LHCN-M2 (cell line): ENCODE data around the gene PACS2. TPM values are rescaled to one million over a fixed set of nuclear protein-coding genes. Genes with fewer than 3 reads are reported as not detected.

Source experiments
- DNase-seq: peaks from one replicate; pipeline ENCODE4 v3.0.0-alpha.2; 2012; ENCODE audit warnings: low read depth
- total RNA-seq: library from RNA; depleted of rRNA; stranded (reverse); fragments of >200 nt; gene quantifications from 2 replicates; pipeline ENCODE4 v1.2.3, GENCODE V29; 2014

PACS2 gene
- total RNA-seq, 1 experiment from 2014 or later, result 45.3 TPM

DNA sequence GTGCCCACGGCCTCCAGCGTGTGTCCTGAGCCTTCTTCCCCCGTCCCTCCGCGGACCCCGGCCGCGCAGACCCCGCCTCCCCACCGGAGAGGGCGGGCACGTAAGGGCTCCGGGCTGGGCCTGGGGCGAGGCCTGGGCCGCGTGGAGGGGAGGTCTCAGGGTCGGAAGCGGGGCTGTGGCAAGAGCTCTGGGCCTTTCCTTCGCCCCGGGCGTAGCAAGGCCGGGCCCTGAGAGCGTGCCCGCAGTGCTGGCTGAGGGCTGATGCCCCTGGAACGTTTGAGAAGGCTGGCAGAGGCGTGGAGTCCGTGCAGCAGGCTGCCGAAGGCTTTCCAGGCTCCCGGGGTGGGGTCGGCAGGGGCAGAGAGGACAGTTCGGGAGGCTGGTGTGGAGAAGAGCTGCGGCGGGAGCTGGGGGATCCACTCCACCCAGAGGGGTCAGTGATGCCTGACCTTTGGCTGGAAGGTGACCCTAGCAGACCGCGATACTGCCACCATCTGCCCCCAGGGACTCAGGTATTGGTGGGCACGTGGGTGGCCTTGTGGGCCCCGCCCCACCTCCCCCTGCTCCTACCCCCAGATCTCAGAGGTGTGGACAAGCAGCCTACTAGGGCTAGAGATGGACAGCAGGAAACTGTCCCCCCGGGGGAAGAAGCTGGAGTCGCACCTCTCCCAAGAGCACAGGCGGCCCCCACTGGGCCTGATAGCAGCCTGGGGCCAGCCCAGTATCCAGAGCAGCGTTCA lies 84.3 kb downstream of the PACS2 start:
- DNase-seq, result peak; percentile 21

DNA sequence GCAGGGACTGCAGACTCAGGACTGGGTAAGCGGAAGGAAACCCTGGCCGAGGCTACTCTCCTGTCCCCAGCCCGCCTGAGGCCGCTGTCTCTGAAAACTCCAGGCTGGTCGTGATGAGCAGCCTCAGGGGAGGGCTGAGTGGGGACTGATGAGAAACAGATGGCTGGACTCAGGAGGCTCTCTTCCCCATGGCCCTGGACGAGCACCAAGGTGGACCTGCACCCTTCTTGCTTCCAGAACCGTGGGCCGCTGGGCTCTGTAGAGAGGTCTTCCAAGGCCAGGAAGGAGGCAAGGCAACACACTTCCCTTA lies 84.9 kb downstream of the PACS2 start:
- no peak for DNase-seq

DNA sequence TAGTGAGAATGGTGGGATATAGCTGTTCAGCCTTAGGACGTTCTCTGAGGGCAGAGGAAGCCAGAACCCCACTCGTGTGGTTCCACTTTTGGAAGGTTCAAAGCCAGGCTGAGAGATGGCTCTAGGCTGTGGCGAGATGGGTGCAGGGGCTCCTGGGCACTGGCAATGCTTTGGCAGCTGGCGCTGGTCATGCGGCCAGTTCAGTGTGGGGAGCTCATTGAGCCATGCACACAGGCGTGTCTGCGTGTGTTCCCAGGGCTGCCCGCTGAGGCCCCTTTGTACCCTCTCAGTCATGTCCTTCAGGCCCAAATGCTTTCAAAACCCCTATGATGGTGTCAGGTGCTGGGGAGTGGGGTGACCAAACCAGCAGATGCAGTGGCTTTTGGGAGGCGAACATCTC lies 85.5 kb downstream of the PACS2 start:
- no peak for DNase-seq

DNA sequence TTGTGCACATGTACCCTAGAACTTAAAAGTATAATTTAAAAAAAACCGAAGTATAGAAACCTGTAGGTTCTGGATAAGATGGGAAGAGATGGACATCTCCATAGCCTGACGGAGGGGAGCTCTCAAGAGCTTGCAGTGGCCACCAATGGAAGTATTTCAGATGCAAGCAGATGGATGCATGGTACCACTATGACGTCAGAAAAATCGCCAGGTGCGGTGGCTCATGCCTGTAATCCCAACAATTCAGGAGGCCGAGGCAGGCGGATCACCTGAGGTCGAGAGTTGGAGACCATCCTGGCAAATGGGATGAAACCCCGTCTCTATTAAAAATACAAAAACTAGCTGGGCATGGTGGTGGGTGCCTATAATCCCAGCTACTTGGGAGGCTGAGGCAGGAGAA lies 87.2 kb downstream of the PACS2 start:
- no peak for DNase-seq

DNA sequence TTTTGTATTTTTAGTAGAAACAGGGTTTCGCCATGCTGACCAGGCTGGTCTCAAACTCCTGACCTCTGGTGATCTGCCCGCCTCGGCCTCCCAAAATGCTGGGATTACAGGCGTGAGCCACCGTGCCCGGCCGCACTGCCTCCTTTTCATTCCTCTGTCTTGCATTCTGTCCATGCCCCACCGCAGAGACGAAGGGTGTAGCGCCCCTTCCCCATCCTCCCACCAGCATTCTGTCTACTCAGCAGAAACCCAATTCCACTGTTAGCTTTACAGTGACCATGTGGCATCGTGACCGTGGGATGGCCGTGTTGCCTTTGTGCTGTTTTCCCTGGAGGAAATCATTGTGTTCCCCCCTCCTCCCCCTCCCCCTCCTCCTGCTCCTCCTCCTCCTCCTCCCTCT lies 94.0 kb downstream of the PACS2 start:
- DNase-seq, result no peak

DNA sequence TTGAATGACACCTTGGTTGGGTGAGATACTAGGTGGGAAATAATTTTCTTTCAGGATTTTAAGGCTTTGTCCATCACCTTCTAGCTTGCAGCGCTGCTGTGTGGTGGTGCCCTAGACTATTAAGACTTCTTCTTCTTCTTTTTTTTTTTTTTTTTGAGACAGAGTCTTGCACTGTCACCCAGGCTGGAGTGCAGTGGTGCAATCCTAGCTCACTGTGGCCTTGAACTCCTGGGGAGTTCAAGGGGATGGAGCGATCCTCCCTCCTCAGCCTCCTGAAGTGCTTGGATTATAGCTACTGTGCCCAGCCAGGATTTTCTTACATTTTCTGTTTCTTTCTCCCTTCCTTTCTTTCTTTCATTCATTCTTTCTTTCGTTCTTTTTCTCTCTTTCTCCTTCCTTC lies 94.8 kb downstream of the PACS2 start:
- no peak for DNase-seq

DNA sequence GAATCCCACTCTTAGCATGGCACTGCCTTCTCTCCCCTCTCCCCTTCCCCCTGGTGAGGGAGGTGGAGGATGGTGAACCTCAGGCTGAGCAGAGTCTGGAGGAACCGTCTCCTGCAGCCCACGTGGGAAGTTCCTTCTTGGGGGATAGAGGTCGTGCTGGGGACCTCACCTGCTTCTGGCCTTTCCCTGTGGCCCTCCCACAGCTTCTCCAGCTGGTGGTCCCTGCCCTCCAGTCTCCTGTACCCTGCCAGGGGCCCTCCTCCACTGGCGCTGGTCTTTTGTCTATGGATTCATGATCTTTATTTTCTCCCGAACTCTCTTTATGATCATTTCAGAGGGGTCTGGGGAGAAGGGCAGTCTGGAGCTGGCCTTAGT lies 96.1 kb downstream of the PACS2 start:
- DNase-seq, result no peak

DNA sequence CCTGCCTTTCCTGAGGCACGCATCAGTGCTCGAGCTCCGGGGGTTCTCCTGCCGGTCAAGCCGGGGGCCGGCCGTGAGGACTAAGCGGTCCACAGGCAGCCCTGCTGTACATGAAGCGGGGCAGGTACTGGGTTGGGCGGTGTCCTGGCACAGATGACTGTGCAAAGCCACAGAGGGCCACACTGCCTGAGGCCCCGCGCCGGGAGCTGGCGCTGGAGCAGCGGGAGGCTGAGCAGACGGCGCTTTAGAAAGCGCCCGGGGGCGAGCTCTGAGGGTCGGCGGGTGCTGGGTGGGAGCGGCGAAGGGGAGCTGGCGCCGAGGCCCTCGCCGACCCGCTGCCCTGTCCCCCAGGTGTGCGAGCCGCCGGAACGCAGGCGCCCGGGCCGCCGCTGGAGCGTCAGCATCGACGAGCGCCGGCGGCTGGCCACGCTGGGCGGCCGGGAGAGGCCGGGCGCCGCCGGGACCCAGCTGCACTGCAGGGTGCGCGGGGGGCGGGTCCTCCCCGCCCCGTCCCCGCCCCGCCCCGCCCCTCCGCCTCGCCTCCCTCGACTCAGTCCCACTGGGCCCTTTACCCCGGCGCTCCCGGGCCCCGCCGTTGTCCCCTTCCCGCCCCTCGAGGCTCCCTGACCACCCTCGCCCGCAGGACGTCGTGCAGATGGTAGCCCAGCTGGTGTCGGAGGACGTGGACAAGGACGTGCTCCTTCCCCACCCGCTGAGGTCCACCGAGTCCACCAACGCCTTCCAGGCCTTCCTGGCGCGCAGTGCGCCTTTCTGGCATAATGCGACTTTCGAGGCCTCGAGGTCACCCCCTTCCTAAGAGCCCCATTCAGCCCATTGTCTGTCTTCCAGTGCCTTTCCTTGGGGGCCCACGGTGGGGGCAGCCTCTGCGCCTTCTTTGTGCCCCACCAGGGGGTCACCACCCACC lies 96.7 kb downstream of the PACS2 start:
- DNase-seq, result peak; percentile 18

DNA sequence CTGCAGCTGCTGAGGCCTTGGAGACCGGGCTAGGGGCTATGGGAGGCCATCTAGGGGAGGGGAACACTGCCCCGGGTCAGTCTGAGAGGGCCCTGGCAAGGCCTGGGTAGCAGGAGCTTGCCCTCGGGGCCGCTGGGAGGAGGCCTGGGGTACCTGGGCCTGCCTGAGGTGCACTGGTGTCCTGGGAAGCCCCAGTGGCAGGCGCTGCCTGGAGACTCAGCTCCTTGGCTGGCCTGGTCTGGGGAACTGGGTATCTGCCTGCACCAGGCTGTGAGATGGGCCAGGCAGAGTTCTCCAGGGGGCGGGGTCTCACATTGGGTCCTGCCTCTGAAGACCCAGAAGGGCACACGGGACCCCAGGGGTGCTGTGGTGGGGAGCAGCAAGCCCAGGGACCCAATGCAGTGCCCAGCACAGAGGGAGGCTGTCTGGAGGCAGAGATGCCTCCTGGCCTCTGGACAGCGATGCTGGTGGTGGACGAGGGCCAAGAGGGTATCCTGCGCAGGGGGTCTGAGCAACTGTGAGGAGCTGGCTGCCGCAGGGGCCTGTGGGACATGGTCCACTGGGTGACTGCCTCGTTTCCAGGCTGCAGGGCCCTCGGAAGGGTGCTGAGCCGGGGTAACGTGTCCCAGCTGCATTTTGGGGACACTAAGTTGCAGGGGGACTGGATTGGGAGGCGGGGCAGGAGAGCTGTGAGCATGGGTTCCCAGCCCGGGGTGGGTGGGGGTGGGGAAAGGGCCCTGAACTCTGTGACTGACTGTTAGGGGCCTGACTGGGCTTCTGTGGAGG lies 97.6 kb downstream of the PACS2 start:
- DNase-seq, result no peak

DNA sequence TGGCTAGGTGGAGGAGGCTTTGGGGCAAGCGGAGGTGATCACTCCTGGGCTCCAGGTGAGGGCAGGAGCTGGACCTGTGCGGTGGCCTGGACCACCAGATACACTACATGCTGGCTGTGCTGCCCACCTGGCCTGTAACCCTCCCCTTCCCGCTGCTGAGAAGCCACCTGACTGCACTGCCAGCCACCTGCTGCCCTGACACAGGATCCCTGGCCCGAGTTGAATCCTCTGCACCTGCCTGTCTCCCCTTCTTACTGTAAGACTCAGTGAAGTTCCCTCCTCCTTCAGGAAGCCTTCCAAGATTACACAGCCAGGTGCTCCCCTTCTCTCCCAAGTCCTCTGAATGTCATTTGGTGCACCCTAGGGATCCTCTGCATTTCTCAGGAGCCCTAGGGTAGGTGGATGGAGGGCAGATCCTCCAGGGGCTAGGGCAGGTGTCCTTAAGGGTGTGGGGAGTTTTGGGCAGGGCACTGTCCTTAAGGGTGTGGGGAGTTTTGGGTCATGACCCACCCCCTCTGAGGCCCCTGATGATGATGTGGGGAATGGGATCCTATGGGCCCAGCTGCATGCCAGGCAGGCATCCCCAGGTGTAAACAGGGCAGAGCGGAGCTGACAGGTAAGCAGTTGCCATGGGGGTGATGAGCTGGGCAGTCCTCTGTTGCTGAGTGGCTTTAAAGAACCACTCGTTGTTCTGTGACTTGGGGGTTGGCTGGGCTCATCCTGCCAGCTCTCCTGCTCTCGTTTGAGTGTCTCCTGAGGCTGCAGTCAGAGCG lies 98.4 kb downstream of the PACS2 start:
- DNase-seq, result no peak

DNA sequence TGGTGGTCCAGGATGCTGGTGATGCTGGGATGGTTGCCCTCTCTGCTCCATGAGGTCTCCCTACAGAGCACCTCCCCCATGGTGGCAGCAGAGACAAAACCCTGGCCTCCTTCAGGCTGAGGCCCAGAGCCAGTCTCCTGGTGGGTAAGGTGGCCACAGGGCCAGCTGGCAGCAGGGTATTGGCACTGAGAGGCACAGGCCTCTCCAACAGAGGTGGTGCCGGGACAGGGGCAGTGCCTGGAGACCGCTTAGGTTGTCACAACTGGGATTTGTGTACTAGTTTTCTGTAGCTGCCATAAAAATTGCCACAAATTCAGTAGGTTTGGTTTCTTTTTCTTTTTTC lies 99.0 kb downstream of the PACS2 start:
- DNase-seq, result no peak

DNA sequence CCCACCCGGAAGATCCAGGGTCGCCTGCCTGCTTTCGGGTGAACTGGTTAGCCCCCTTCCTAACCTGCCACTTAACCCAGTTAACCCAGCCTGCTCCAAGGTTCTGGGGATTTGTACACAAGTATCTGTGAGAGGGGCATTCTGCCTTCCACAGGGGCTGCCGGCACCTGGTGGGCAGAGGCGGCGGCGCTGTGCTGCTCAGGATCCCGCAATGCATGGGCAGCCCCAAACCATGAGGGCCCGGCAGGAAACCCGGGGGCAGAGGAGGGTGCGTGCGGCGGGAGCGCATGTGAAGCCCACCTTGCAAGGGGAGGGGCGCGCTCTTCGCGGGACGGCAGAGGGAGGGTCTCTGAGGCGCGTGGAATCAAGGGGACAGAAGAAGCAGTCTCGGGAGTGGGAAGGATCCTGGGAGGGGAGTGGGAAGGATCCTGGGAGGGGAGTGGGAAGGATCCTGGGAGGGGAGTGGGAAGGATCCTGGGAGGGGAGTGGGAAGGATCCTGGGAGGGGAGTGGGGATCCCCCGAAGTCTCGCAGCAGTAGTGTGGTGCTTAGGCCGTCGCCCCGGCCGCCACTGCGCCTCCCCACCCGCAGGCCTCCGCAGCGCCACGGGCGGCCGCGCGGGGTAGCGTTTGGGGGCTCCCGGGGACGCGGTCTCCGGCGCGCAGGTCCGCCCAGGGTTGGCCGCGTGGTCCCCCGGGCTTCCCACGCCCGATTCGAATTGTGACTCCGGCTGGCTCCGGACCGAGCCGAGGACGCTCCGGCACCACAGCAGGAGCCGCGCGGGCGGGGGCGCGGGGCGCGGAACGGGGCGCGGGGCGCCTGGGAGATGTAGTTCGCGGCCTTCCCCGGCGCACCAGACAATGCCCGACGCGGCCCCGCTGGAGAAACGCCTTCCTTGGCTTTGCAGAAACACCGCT lies 100.2 kb downstream of the PACS2 start:
- DNase-seq, result peak; percentile 17

DNA sequence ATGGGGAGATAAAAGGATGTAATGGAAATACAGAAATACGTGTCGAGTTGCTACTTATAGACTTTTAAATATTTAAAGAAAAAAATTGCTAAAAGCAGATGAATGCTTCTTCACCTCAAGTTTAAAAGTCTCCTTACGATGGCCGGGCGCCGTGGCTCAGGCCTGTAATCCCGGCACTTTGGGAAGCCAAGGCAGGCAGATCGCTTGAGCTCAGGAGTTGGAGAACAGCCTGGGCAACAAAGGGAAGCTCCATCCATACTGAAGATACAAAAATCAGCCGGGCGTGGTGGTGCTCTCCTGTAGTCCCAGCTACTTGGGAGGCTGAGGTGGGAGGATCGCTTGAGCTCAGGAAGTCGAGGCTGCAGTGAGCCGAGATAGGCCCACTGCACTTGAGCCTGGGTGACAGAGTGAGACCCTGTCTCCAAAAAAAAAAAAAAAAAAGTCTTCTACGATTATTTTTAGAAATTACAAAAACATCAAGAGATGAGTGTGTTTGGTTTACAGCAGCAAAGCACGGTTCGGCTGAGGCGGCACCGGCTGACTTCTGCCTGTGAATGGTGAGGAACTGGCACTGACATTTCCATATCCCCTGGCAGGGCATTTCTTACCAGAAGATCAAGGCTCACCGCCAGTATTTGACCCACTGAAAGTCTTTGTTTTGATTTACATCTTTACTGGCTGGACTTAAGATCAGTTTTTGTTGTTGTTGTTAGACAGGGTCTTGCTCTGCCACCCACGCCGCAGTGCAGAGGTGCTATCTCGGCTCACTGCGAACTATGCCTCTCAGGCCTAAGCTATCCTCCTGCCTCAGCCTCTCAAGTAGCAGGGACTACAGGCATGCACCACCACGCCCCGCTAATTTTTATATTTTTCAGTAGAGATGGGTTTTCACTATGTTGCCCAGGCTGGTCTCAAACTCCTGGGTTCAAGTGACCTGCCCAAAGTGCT lies 101.2 kb downstream of the PACS2 start:
- no peak for DNase-seq

DNA sequence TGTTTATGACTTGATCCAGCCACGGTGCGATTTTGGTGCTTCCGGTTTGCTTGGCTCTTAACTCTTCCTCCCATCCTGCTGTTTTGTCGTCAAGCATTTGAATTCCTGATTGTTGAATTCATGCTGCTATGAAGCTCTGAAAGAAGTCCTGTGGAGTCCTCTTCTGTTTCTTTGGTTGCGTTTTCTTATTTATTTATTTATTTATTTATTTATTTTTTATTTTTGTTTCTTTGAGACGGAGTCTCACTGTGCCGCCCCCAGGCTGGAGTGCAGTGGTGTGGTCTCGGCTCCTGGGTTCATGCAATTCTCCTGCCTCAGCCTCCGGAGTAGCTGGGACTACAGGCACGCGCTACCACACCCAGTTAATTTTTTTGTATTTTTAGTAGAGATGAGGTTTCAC lies 102.1 kb downstream of the PACS2 start:
- DNase-seq, result no peak

DNA sequence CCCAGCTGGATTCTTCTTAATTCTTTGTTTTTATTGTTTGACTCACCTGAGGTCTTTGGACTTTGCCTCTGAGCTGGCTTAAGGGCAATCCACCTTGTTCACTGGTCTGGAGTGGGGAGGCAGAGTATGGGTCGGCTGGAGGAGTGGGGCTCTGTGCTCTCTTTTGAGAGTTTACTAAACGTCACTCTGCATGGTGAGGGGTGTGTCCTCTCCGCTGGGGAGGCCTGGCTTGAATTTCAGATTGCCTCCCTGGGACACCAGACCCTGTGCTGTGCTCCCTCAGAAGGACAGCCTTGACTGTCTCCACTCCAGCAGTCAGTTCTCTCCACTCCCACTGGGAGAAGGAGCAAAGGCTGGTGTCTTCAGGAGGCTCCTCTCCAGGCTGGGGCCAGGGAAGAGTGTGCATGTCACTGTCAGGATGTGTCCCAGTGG lies 103.2 kb downstream of the PACS2 start:
- no peak for DNase-seq

DNA sequence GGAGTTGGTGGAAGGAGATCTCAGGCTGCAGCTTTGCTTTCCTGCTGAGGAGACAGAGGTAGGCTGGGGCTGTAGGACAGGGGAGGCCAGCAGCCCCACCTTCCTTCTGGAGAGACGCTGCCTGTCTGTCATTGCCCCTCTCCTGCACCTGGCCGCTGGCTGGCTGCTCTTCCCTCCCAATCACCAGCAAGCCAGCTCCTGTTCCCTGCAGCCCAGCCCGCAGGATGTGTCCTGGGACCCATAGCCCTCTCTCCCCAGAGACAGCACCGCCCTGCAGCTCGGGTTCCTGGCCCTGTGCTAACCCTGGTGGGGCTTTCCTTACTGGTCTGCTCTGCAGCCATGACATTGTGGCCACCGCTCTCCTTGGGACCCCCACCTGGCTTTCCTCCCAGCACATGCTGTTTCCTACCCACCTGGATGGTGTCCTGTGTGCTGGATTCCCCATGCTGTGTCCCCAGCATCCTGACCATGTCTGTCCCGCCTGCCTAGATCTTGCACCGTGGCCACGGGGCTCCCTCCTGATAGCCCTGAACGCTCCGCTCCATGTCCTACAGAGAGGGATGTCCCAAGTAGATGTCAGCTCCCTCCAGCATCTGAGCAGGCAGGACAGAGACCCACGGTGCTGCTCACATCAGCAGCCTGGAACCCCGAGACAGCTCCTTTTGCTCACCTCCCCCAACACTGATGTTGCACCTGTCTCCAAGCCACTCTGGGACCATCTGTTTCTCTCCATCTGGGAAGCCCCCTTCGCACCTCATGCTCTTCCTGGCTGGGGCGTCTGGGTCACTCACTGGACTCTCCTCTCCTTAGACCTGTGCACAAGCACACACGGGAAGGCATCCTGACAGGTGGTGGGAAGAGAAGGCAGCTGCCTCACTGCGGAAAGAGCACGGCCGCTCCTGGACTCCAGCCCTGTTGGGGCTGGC lies 104.0 kb downstream of the PACS2 start:
- no peak for DNase-seq

DNA sequence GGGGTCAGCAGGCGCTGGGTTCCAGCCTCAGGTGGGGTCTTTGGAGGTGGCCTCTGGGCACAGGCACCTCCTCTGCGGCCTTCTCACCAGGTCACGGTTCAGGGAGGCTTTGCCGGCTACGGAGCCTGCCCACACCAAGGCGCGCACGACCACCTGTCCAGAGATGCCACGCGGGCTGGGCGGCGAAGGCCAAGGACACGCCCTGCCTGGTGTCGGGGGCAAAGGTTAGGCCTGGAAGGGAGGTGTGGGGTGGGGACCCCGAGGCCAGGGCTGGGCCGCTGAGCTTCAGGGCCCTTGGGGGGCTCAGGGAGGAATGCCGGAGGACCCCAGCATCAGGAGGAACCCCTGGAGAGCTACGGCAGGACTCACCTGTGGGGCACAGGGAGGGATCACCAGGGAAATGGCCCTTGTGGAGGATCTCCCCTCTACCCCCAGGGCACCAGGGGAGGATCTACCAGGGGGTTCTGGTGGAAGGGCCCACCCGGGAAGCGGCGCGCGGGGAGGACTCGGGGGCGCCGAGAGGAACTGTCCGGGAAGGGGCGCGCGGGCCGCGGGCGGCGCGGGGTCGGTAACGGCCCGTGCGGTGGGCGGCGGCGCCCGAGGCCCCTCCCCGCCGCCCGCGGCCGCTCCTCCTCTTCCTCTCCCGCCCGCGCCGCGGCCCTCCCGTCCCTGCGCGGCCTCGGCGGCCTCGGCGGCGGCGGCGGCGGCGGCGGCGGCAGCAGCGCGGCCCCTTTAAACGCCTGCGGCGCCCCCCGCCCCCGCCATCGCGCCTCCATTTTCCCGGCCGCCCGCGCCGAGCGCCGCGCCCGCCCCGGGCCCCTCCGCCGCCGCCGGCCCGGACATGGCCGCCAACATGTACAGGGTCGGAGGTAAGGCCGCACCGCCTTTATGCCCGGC lies 104.9 kb downstream of the PACS2 start, which contains the start of gene MTA1:
Gene MTA1, plus strand, starts transcription at position 633 of the 897 bp plus-strand sequence. Its CDS starts 209 bp downstream, at position 842.
- DNase-seq, result no peak
